Thyroid gland (tissue), 4 donors: ENCODE data around the gene C8G.

ENCODE experiments used
- POLR2A ChIP-seq, 2 donors: fragments of 450-650 bp; IDR thresholded peaks; one replicate each; pipeline ENCODE4 v1.6.1; 2017; ENCODE audit warnings: antibody characterized with exemption in 2 of 2, mild to moderate bottlenecking in 2 of 2, moderate library complexity in 1 of 2
- TF ChIP-seq, protein P1 (sequence below), 6 experiments: fragments of 200-600 bp in 3 of 6; fragments of 450-650 bp in 3 of 6; sonication (generic) in 3 of 6; IDR thresholded peaks; one replicate each; pipeline ENCODE4 v1.5.1; 2016 to 2019; ENCODE audit warnings: antibody characterized with exemption in 6 of 6, mild to moderate bottlenecking in 2 of 6, inconsistent platforms in 1 of 6, moderate library complexity in 1 of 6

DNA sequence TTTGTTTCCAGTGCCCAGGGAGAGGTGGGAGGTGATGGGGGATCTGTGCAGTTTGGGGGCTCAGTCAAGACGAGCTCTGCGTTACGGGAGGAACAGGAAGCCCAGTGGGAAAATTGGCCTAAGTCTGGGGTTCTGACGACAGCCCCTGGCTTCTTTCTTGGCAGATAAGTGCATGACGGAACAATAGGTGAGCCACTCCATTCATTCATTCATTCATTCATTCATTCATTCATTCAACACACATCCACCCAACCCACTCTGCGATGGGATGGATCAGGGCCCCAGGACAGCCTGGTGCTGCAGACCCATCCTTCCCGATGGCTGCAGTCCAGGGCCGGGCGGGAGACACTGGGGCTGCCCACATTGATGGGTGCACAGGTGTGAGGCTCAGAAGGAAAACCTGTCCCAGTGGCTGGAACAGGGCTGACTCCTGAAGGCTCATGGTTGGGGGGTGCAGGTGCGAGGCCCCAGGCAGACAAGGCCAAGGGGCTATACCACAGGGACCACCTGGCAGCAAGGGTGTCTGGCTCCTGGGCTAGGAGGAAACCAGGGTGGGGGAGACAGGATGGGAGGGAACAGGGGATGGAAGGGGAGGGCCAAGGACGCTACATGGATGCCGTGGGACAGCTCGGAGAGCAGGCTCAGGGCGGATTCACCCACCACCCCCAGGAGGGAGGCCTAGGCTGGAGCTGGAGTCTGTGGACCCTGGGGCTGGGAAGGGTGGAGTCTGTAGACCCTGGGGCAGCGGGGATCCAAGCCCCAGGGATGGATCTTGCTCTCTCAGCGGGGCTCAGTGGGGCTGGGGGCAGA is 35.8 kb downstream of the C8G start:
- TF ChIP-seq, protein P1, sequence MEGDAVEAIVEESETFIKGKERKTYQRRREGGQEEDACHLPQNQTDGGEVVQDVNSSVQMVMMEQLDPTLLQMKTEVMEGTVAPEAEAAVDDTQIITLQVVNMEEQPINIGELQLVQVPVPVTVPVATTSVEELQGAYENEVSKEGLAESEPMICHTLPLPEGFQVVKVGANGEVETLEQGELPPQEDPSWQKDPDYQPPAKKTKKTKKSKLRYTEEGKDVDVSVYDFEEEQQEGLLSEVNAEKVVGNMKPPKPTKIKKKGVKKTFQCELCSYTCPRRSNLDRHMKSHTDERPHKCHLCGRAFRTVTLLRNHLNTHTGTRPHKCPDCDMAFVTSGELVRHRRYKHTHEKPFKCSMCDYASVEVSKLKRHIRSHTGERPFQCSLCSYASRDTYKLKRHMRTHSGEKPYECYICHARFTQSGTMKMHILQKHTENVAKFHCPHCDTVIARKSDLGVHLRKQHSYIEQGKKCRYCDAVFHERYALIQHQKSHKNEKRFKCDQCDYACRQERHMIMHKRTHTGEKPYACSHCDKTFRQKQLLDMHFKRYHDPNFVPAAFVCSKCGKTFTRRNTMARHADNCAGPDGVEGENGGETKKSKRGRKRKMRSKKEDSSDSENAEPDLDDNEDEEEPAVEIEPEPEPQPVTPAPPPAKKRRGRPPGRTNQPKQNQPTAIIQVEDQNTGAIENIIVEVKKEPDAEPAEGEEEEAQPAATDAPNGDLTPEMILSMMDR (IDR thresholded peaks at IDR 0.05): no peak
- no peak for TF ChIP-seq POLR2A (IDR thresholded peaks at IDR 0.05)
